KMS-11 (cell line): ENCODE results near the gene OR4F15.

Experiments
- H2AFZ ChIP-seq: fragments of 200-600 bp; sonication (generic); 2 replicates; pipeline ENCODE4 v1.6.1; 2016; ENCODE audit warnings: antibody characterized with exemption, mixed run types, low read depth
- H3K27ac ChIP-seq: fragments of 200-600 bp; sonication (generic); 2 replicates; pipeline ENCODE4 v1.6.1; 2016; ENCODE audit warnings: mild to moderate bottlenecking, mixed run types
- H3K27me3 ChIP-seq: fragments of 200-600 bp; sonication (generic); 2 replicates; pipeline ENCODE4 v1.6.1; 2017; ENCODE audit warnings: mild to moderate bottlenecking, low read depth, mixed run types, moderate library complexity; ENCODE audit not compliant: insufficient read depth
- H3K36me3 ChIP-seq: fragments of 200-600 bp; sonication (generic); 2 replicates; pipeline ENCODE4 v1.6.1; 2017; ENCODE audit warnings: mild to moderate bottlenecking, mixed run types; ENCODE audit not compliant: insufficient read depth
- H3K4me1 ChIP-seq: fragments of 200-600 bp; sonication (generic); 2 replicates; pipeline ENCODE4 v1.6.1; 2016; ENCODE audit warnings: mild to moderate bottlenecking, low read depth, mixed run types; ENCODE audit not compliant: poor library complexity, severe bottlenecking
- H3K4me2 ChIP-seq: fragments of 200-600 bp; sonication (generic); 2 replicates; pipeline ENCODE4 v1.7.0; 2016; ENCODE audit warnings: mild to moderate bottlenecking, mixed run types
- H3K4me3 ChIP-seq: fragments of 200-600 bp; sonication (generic); IDR thresholded peaks from 2 replicates; pipeline ENCODE4 v1.6.1; 2017; ENCODE audit warnings: low read depth, low read length, mixed read lengths; ENCODE audit not compliant: insufficient read depth
- H3K79me2 ChIP-seq: fragments of 200-600 bp; sonication (generic); 2 replicates; pipeline ENCODE4 v1.6.1; 2016; ENCODE audit warnings: low read depth, mixed run types; ENCODE audit not compliant: insufficient read depth
- H3K9ac ChIP-seq: fragments of 200-600 bp; sonication (generic); 2 replicates; pipeline ENCODE4 v1.6.1; 2016; ENCODE audit warnings: mild to moderate bottlenecking, mixed run types
- H4K20me1 ChIP-seq: fragments of 200-600 bp; sonication (generic); 2 replicates; pipeline ENCODE4 v1.6.1; 2016; ENCODE audit warnings: mild to moderate bottlenecking, mixed run types; ENCODE audit not compliant: insufficient read depth
- TF ChIP-seq, protein P1 (sequence below): fragments of 200-600 bp; sonication (generic); conservative IDR thresholded peaks from 2 replicates; pipeline ENCODE4 v1.6.1; 2017; ENCODE audit warnings: low read depth, mild to moderate bottlenecking, antibody characterized with exemption, low read length, moderate library complexity, mixed read lengths

Gene OR4F15

DNA sequence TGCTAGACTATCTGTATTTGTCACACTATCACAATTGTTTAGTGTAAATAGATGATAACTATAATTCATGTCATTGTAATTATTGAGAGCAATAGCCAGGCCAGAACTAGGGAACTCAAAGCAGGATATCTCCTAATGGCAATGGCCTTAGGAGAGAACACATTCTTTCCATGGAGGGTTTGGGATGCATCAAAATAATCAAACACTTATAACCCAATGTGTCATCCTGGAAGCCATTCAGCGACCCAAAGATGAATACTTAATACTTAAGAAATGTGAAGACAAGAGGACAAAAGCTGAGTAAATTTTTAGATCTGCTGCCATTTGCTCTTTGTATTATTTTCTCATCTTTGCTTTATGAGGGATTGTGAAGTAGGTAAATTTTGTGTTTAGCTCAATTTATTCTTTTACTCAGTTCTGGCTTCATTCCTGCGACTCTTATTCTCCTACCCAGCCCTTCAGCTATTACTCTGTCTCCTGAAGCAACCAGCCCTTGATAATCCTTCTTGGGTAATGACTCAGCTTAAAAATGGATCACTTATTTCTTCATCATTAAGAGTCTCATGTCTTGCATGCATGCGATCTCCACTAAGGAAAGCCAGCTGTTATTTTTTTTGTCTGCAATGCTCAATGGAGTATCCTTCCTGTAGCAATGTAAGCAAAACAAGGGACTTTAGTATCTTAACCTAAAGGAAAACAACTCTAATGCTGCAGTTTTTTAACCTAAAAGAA, 2.0 kb downstream of the OR4F15 start:
- H3K4me3 ChIP-seq: no peak overlapping the region
- H3K4me1 ChIP-seq: no peaks in the 10 kb centered on the region
- no peak overlapping the region for H3K4me2 ChIP-seq
- no peak overlapping the region for H3K9ac ChIP-seq
- no peak overlapping the region for H2AFZ ChIP-seq
- TF ChIP-seq, protein P1, sequence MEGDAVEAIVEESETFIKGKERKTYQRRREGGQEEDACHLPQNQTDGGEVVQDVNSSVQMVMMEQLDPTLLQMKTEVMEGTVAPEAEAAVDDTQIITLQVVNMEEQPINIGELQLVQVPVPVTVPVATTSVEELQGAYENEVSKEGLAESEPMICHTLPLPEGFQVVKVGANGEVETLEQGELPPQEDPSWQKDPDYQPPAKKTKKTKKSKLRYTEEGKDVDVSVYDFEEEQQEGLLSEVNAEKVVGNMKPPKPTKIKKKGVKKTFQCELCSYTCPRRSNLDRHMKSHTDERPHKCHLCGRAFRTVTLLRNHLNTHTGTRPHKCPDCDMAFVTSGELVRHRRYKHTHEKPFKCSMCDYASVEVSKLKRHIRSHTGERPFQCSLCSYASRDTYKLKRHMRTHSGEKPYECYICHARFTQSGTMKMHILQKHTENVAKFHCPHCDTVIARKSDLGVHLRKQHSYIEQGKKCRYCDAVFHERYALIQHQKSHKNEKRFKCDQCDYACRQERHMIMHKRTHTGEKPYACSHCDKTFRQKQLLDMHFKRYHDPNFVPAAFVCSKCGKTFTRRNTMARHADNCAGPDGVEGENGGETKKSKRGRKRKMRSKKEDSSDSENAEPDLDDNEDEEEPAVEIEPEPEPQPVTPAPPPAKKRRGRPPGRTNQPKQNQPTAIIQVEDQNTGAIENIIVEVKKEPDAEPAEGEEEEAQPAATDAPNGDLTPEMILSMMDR: no peak
- no peaks in the 10 kb centered on the region for H3K27me3 ChIP-seq
- H3K79me2 ChIP-seq: no peaks in the 10 kb centered on the region
- H3K36me3 ChIP-seq: no peaks in the 10 kb centered on the region
- no peak overlapping the region for H3K27ac ChIP-seq
- no peaks in the 10 kb centered on the region for H4K20me1 ChIP-seq

DNA sequence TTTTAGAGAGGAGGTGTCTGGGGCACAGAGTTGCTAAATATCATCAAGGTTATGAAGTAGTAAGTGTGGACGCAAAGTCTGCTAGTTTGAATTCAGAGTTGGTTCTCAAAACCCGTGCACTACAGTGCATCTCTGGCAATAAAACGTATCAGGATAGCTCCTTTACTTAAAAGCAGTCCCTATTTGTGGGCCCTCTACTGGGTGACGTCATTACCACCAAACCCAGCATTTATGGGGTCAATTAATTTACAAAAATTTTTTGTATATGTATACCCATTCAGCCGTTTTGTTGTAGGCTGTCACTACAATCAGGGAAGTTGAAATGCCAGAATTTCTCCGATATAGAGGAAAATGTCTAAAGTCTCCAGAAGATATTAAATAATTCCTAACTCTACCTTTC, 8.8 kb downstream of the OR4F15 start:
- H3K4me1 ChIP-seq: no peaks in the 10 kb centered on the region
- H4K20me1 ChIP-seq: no peaks in the 10 kb centered on the region
- no peak overlapping the region for H2AFZ ChIP-seq
- no peaks in the 10 kb centered on the region for H3K79me2 ChIP-seq
- H3K4me3 ChIP-seq: no peak overlapping the region
- H3K27ac ChIP-seq: no peak overlapping the region
- no peaks in the 10 kb centered on the region for H3K36me3 ChIP-seq
- H3K4me2 ChIP-seq: no peak overlapping the region
- no peak overlapping the region for H3K9ac ChIP-seq
- H3K27me3 ChIP-seq: no peaks in the 10 kb centered on the region
- TF ChIP-seq, protein P1: no peak

DNA sequence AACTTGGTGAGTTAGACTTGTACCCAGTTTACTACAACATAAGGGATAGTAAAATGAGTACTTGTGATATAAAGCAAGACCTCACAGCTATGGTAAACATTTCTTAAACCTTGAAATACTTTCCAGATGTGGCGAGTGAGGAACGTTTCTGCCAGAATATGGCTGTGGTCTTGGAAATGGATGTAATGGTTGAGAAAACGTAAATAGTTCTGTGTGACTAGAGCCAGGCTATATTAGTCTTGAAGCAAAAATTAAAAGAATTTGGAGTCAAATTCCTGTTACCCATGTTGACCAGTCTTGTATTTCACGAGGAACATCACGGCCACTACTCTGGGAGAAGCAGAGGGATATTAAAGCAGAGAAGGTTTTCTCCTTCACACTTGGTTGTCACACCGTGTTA, 15.3 kb downstream of the OR4F15 start:
- H3K4me2 ChIP-seq: no peak overlapping the region
- H3K9ac ChIP-seq: no peak overlapping the region
- H3K27me3 ChIP-seq: no peaks in the 10 kb centered on the region

DNA sequence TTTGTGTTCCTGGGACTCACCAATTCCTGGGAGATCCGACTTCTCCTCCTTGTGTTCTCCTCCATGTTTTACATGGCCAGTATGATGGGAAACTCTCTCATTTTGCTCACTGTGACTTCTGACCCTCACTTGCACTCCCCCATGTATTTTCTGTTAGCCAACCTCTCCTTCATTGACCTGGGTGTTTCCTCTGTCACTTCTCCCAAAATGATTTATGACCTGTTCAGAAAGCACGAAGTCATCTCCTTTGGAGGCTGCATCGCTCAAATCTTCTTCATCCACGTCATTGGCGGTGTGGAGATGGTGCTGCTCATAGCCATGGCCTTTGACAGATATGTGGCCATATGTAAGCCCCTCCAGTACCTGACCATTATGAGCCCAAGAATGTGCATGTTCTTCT, 16.8 kb downstream of the OR4F15 start:
- no peak overlapping the region for H3K27ac ChIP-seq
- H4K20me1 ChIP-seq: no peaks in the 10 kb centered on the region
- H3K79me2 ChIP-seq: no peaks in the 10 kb centered on the region
- H3K4me1 ChIP-seq: no peaks in the 10 kb centered on the region
- TF ChIP-seq, protein P1: no peak
- H2AFZ ChIP-seq: no peak overlapping the region
- H3K4me3 ChIP-seq: no peak overlapping the region
- H3K4me2 ChIP-seq: no peak overlapping the region
- no peaks in the 10 kb centered on the region for H3K36me3 ChIP-seq
- no peak overlapping the region for H3K9ac ChIP-seq
- H3K27me3 ChIP-seq: no peaks in the 10 kb centered on the region

More for the DNA sequence above, 15.3 kb downstream of the OR4F15 start:
- no peak overlapping the region for H2AFZ ChIP-seq
- TF ChIP-seq, protein P1: no peak
- no peaks in the 10 kb centered on the region for H3K79me2 ChIP-seq
- H3K36me3 ChIP-seq: no peaks in the 10 kb centered on the region
- no peaks in the 10 kb centered on the region for H4K20me1 ChIP-seq
- no peak overlapping the region for H3K4me3 ChIP-seq
- no peaks in the 10 kb centered on the region for H3K4me1 ChIP-seq
- no peak overlapping the region for H3K27ac ChIP-seq
